GM12878 (cell line): ENCODE data around the gene ADGRA3. TPM values are rescaled to one million over a fixed set of nuclear protein-coding genes. Genes with fewer than 3 reads are reported as not detected.
A peak's percentile ranks its signal among the peaks of the same experiment; 100 is the strongest.

Source experiments
- ATAC-seq: fragments of 200-7000 bp; cut with Tn5 transposase; 3 replicates; pipeline ENCODE4 v1.9.1; 2020; ENCODE audit warnings: mild to moderate bottlenecking, moderate library complexity
- BruUV-seq: library from RNA; stranded (reverse); fragments of 400-500 nt; replicated peaks from 2 replicates; lab custom pipeline; 2021; lab: Mats Ljungman, UMichigan
- CTCF ChIA-PET: fragments of 300-600 bp; sonication (Branson Sonifier 250); formaldehyde crosslinking; extraction: SDS; loops from one replicate; lab custom pipeline; 2021; ENCODE audit warnings: inconsistent platforms; lab: Yijun Ruan, JAX
- POLR2A ChIA-PET: fragments of 350-600 bp; formaldehyde crosslinking; extraction: SDS; loops from one replicate; lab custom pipeline; 2021; ENCODE audit warnings: inconsistent platforms; lab: Charles Lee
- RAD21 ChIA-PET: fragments of 300-600 bp; sonication (Branson Sonifier 250); formaldehyde crosslinking; loops from one replicate; lab custom pipeline; 2023; ENCODE audit warnings: antibody characterized with exemption; ENCODE audit not compliant: unreplicated experiment; lab: Charles Lee
- SMC1A ChIA-PET: fragments of 300-600 bp; sonication (Branson Sonifier 250); formaldehyde crosslinking; loops from one replicate; lab custom pipeline; 2023; ENCODE audit not compliant: unreplicated experiment, uncharacterized antibody; lab: Charles Lee
- DNase-seq: peaks from one replicate; pipeline ENCODE4 v3.0.0-alpha.2; 2011; ENCODE audit warnings: low read depth, low spot score
- FAIRE-seq: peaks from 3 replicates; lab custom pipeline; 2011; peaks lifted over from hg19 to GRCh38; lab: Jason Lieb, UNC
- H2AFZ ChIP-seq: 2 replicates; pipeline ENCODE4 v1.6.0; 2011; ENCODE audit warnings: low read depth, low read length, control low read depth; ENCODE audit not compliant: control insufficient read depth
- H3K27ac ChIP-seq: 2 replicates; pipeline ENCODE4 v1.5.1; 2011; ENCODE audit warnings: control low read depth; ENCODE audit not compliant: control insufficient read depth, insufficient read depth
- H3K27me3 ChIP-seq, 2 experiments: replicated peaks in 1 of 2; 2 replicates each; pipeline versions ENCODE4 v1.6.0 to v1.6.1; 2011; ENCODE audit warnings: low read length in 1 of 2; ENCODE audit not compliant: control insufficient read depth in 2 of 2, insufficient read depth in 2 of 2
- H3K36me3 ChIP-seq, 2 experiments: 2 replicates each; pipeline ENCODE4 v1.5.1; 2011; ENCODE audit warnings: low read length in 1 of 2; ENCODE audit not compliant: control insufficient read depth in 2 of 2, insufficient read depth in 2 of 2
- H3K4me1 ChIP-seq: 2 replicates; pipeline ENCODE4 v1.6.1; 2011; ENCODE audit warnings: mild to moderate bottlenecking, low read length, moderate library complexity, mixed read lengths; ENCODE audit not compliant: control insufficient read depth, insufficient read depth
- H3K4me2 ChIP-seq: 2 replicates; pipeline ENCODE4 v1.6.0; 2011; ENCODE audit warnings: control low read depth; ENCODE audit not compliant: control insufficient read depth, insufficient read depth
- H3K4me3 ChIP-seq: fragments of 200-600 bp; sonication (generic); 2 replicates; pipeline ENCODE4 v1.5.1; 2016
- H3K79me2 ChIP-seq: 2 replicates; pipeline ENCODE4 v1.6.0; 2011; ENCODE audit warnings: low read length; ENCODE audit not compliant: control insufficient read depth, insufficient read depth
- H3K9ac ChIP-seq: 2 replicates; pipeline ENCODE4 v1.8.0; 2011; ENCODE audit warnings: low read length, control low read depth, mixed read lengths; ENCODE audit not compliant: control insufficient read depth, insufficient read depth
- H3K9me3 ChIP-seq: replicated peaks from 3 replicates; pipeline ENCODE4 v1.5.1; 2011; ENCODE audit warnings: mild to moderate bottlenecking, low read length; ENCODE audit not compliant: control insufficient read depth, insufficient read depth
- H4K20me1 ChIP-seq: 2 replicates; pipeline ENCODE4 v1.6.0; 2011; ENCODE audit not compliant: control insufficient read depth, insufficient read depth
- CBFB ChIP-seq: IDR thresholded peaks from 2 replicates; pipeline ENCODE4 v1.6.1; 2016; ENCODE audit warnings: antibody characterized with exemption, low read depth
- CHD4 ChIP-seq: fragments of 200-600 bp; sonication (generic); IDR thresholded peaks from 2 replicates; pipeline ENCODE4 v1.6.1; 2016; ENCODE audit warnings: mild to moderate bottlenecking
- ESRRA ChIP-seq: IDR thresholded peaks from 2 replicates; pipeline ENCODE4 v1.6.1; 2012; ENCODE audit warnings: mild to moderate bottlenecking, low read length, improper control_type of control experiment
- ZNF384 ChIP-seq: IDR thresholded peaks from 2 replicates; pipeline ENCODE4 v1.6.1; 2012; ENCODE audit warnings: low read depth, mild to moderate bottlenecking, low read length, improper control_type of control experiment, borderline replicate concordance
- WGBS: methylation state at CpG from one replicate; pipeline ENCODE4 v1.1.6; 2016; ENCODE audit warnings: low lambda C conversion rate; ENCODE audit not compliant: insufficient replicate concordance, insufficient coverage; ENCODE audit errors: missing lambda C conversion rate; 5-methylcytosine and 5-hydroxymethylcytosine counted together
- in situ Hi-C: fragments of 300-500 bp; cut with MboI; formaldehyde crosslinking; loops from 9 replicates; pipeline ENCODE4 v1.14.3; 2018; ENCODE audit warnings: mixed read lengths
- intact Hi-C: fragments of 100-400 bp; cut with micrococcal nuclease; formaldehyde crosslinking; loops from one replicate; pipeline ENCODE4 v1.14.2; 2022; ENCODE audit not compliant: unreplicated experiment
- polyA plus RNA-seq, 11 experiments: library from polyadenylated mRNA; depleted of rRNA in 4 of 11; unstranded in 6 of 11; stranded (reverse) in 5 of 11; fragments of >200 nt; fragmentation: Nextera tagmentation in 4 of 11; fragmentation: Illumina TruSeq in 1 of 11; extraction: Ambion mirVana in 4 of 11; extraction: Trizol in 1 of 11; gene quantifications; 1 replicate in 1 of 11; 2 replicates in 10 of 11; pipeline versions ENCODE4 v1.2.1 to v1.2.3, GENCODE V29; 2011 to 2016; ENCODE audit warnings: inconsistent platforms in 2 of 11, missing spikeins in 2 of 11, low read depth in 1 of 11
- total RNA-seq, 4 experiments: library from RNA; depleted of rRNA in 3 of 4; stranded (reverse); fragments of >200 nt in 3 of 4; fragmentation: Illumina TruSeq in 1 of 4; extraction: Trizol in 1 of 4; gene quantifications; 2 replicates each; pipeline versions ENCODE4 v1.2.1 to v1.2.3, GENCODE V29; 2013 to 2021
- TF ChIP-seq, protein P1 (sequence below): fragments of 450-650 bp; IDR thresholded peaks from 2 replicates; pipeline ENCODE4 v1.6.1; 2017; ENCODE audit warnings: mild to moderate bottlenecking

The ADGRA3 gene
- total and polyA plus RNA-seq, 10 of the 15 experiments (the other 5 are each of a cell fraction or from before 2014, with no cell fraction given) = 0.24 to 66.2 (median 2.5) TPM

DNA sequence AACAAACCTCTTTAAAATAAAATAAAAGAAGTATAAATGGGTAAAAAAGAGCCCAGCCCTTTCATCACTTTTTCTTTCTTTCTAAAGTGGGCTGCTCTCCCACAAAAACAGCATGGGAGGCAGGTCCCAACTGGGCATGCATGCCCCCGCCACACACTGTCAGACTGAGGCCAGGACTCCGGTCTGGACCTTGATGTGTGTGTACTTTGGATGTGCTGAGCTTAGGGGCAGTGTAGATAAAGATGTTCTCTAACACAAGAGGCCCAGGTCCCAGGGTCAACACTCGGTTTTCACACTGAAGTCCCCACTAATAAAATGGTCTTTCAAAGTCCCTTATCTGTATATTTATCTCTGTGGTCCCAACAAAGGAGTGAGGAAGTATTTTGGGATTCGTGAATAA, 44.4 kb downstream of the ADGRA3 start:
- RAD21 ChIA-PET = interaction anchor here (0.5 to 3.1 kb wide), 8 partner anchors 11 to 136 kb away, joined by 3 to 13 read pairs (median 4); no protein-coding TSS in a partner anchor
- no TSS peak for BruUV-seq
- no peaks in the 10 kb centered on the region for H3K36me3 ChIP-seq
- no peaks in the 10 kb centered on the region for H4K20me1 ChIP-seq
- 0 out of 3 replicates have a peak, but pooled peaks have one; percentile 18 for ATAC-seq
- TF ChIP-seq, protein P1, sequence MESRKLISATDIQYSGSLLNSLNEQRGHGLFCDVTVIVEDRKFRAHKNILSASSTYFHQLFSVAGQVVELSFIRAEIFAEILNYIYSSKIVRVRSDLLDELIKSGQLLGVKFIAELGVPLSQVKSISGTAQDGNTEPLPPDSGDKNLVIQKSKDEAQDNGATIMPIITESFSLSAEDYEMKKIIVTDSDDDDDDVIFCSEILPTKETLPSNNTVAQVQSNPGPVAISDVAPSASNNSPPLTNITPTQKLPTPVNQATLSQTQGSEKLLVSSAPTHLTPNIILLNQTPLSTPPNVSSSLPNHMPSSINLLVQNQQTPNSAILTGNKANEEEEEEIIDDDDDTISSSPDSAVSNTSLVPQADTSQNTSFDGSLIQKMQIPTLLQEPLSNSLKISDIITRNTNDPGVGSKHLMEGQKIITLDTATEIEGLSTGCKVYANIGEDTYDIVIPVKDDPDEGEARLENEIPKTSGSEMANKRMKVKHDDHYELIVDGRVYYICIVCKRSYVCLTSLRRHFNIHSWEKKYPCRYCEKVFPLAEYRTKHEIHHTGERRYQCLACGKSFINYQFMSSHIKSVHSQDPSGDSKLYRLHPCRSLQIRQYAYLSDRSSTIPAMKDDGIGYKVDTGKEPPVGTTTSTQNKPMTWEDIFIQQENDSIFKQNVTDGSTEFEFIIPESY = no peak
- TF ChIP-seq CBFB (no peak), ESRRA (no peak), ZNF384 (no peak), CHD4 (no peak)
- CTCF ChIA-PET = interaction anchor here (0.9 to 3.2 kb wide), 5 partner anchors 11 to 61 kb away, joined by 3 to 12 read pairs (median 5); no protein-coding TSS in a partner anchor
- H3K4me1 ChIP-seq = no peaks in the 10 kb centered on the region
- SMC1A ChIA-PET = interaction anchor here (1.2 to 10.8 kb wide), 7 partner anchors 9 to 43 kb away, joined by 4 to 126 read pairs (median 5); no protein-coding TSS in a partner anchor
- intact Hi-C loops (no loop called here), in situ Hi-C loops (no loop called here)
- no peak for FAIRE-seq
- no peaks in the 10 kb centered on the region for H3K27me3 ChIP-seq
- no peaks in the 10 kb centered on the region for H3K79me2 ChIP-seq
- 0% methylated on average over 4 of the region's 4 CpGs for WGBS
- no peak overlapping the region for H3K9ac ChIP-seq
- no peak overlapping the region for H3K27ac ChIP-seq
- DNase-seq = no peak
- H2AFZ ChIP-seq = no peak overlapping the region
- no peaks in the 10 kb centered on the region for H3K9me3 ChIP-seq
- no peak overlapping the region for H3K4me3 ChIP-seq
- POLR2A ChIA-PET = interaction anchor here (0.7 to 2.0 kb wide), 6 partner anchors 13 to 82 kb away, joined by 3 to 5 read pairs (median 4); no protein-coding TSS in a partner anchor
- no peak overlapping the region for H3K4me2 ChIP-seq
